Measurements from ENCODE around the gene SMIM38.

The SMIM38 gene

GRCh38 chr11:69186316-69187260 lies 30.9 kb downstream of the SMIM38 start:
- no peaks in the 10 kb centered on the region for H3K4me1 ChIP-seq (ENCODE audit: insufficient read depth, low read length, severe bottlenecking)
- no peaks in the 10 kb centered on the region for H3K9me2 ChIP-seq (ENCODE audit: low read depth, low read length)
- no peaks in the 10 kb centered on the region for H4K20me1 ChIP-seq (ENCODE audit: insufficient read depth, low read length)
- H3K9me3 ChIP-seq (ENCODE audit: low read length): no peaks in the 10 kb centered on the region
- no peak overlapping the region for H2AFZ ChIP-seq (ENCODE audit: low read length)
- no peak overlapping the region for H3K9ac ChIP-seq (ENCODE audit: low read length)
- no peak overlapping the region for H3K4me3 ChIP-seq (ENCODE audit: low read depth, low read length, poor library complexity, severe bottlenecking)
- H3K4me2 ChIP-seq (ENCODE audit: low read length): no peak overlapping the region
- TF ChIP-seq EZH2 (IDR thresholded peaks at IDR 0.05; ENCODE audit: borderline replicate concordance, low read length) (no peak), CTCF (IDR thresholded peaks at IDR 0.05; ENCODE audit: low read length) (no peak)
- H3K79me2 ChIP-seq (ENCODE audit: insufficient read depth, low read length): no peaks in the 10 kb centered on the region
- H3K36me3 ChIP-seq (ENCODE audit: insufficient read depth, low read length): no peaks in the 10 kb centered on the region
- peaks cover 7% of the 10 kb centered on the region; the same call in 1 of the 2 replicates for H3K27me3 ChIP-seq (ENCODE audit: insufficient read depth, low read length)
- H3F3A ChIP-seq (ENCODE audit: insufficient read depth, low read length): no peaks in the 10 kb centered on the region
- H3K27ac ChIP-seq (ENCODE audit: low read depth, low read length, poor library complexity, severe bottlenecking): no peak overlapping the region

DNA sequence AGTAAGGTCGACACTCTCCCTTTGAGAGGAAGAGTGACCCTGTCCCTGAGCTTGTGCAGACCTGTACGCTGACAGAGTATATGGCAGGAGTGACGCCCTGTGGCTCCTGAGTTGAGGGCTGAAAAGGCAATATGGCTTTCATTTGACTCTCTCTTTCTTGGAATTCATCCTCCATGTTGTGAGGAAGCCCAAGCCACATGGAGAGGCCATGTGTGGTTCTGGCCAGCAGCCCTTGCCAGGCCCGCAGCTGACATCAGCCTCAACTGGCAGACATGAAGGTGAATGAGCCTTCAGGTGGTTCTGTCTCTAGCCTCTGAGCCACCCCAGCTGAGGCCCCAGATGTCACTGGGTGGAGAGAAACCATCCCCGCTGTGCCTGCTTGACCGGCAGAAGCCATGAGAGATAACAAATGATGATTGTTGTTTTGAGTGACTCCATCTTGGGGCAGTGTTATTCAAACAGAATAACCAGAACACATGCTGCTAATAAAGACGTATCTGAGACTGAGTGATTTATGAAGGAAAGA lies 31.9 kb downstream of the SMIM38 start:
- H3K36me3 ChIP-seq (ENCODE audit: insufficient read depth, low read length): no peaks in the 10 kb centered on the region
- TF ChIP-seq EZH2 (IDR thresholded peaks at IDR 0.05; ENCODE audit: borderline replicate concordance, low read length): no peak
- TF ChIP-seq CTCF (IDR thresholded peaks at IDR 0.05; ENCODE audit: low read length): no peak
- H3K27ac ChIP-seq (ENCODE audit: low read depth, low read length, poor library complexity, severe bottlenecking): no peak overlapping the region
- no peaks in the 10 kb centered on the region for H3F3A ChIP-seq (ENCODE audit: insufficient read depth, low read length)
- H3K9me3 ChIP-seq (ENCODE audit: low read length): no peaks in the 10 kb centered on the region
- no peak overlapping the region for H2AFZ ChIP-seq (ENCODE audit: low read length)
- H3K27me3 ChIP-seq (ENCODE audit: insufficient read depth, low read length): peaks cover 7% of the 10 kb centered on the region; the same call in 1 of the 2 replicates
- no peak overlapping the region for H3K4me2 ChIP-seq (ENCODE audit: low read length)
- no peak overlapping the region for H3K4me3 ChIP-seq (ENCODE audit: low read depth, low read length, poor library complexity, severe bottlenecking)
- H4K20me1 ChIP-seq (ENCODE audit: insufficient read depth, low read length): no peaks in the 10 kb centered on the region
- no peaks in the 10 kb centered on the region for H3K4me1 ChIP-seq (ENCODE audit: insufficient read depth, low read length, severe bottlenecking)
- H3K79me2 ChIP-seq (ENCODE audit: insufficient read depth, low read length): no peaks in the 10 kb centered on the region
- H3K9me2 ChIP-seq (ENCODE audit: low read depth, low read length): no peaks in the 10 kb centered on the region
- no peak overlapping the region for H3K9ac ChIP-seq (ENCODE audit: low read length)

GRCh38 chr11:69189059-69189458 lies 33.3 kb downstream of the SMIM38 start:
- TF ChIP-seq EZH2 (IDR thresholded peaks at IDR 0.05; ENCODE audit: borderline replicate concordance, low read length) (no peak), CTCF (IDR thresholded peaks at IDR 0.05; ENCODE audit: low read length) (no peak)
- no peaks in the 10 kb centered on the region for H3K4me1 ChIP-seq (ENCODE audit: insufficient read depth, low read length, severe bottlenecking)

More at GRCh38 chr11:69189059-69189458, 33.3 kb downstream of the SMIM38 start:
- Histone ChIP-seq H3K27ac (ENCODE audit: low read depth, low read length, poor library complexity, severe bottlenecking) (no peak overlapping the region), H3K4me2 (ENCODE audit: low read length) (no peak overlapping the region), H4K20me1 (ENCODE audit: insufficient read depth, low read length) (no peaks in the 10 kb centered on the region), H3K36me3 (ENCODE audit: insufficient read depth, low read length) (no peaks in the 10 kb centered on the region), H2AFZ (ENCODE audit: low read length) (no peak overlapping the region), H3K9me3 (ENCODE audit: low read length) (no peaks in the 10 kb centered on the region), H3K4me3 (ENCODE audit: low read depth, low read length, poor library complexity, severe bottlenecking) (no peak overlapping the region), H3F3A (ENCODE audit: insufficient read depth, low read length) (no peaks in the 10 kb centered on the region), H3K9ac (ENCODE audit: low read length) (no peak overlapping the region), H3K9me2 (ENCODE audit: low read depth, low read length) (no peaks in the 10 kb centered on the region), H3K27me3 (ENCODE audit: insufficient read depth, low read length) (peaks cover 7% of the 10 kb centered on the region; the same call in 1 of the 2 replicates), H3K79me2 (ENCODE audit: insufficient read depth, low read length) (no peaks in the 10 kb centered on the region)
